Measurements from ENCODE around the gene ZNG1F. TPM values are rescaled to one million over a fixed set of nuclear protein-coding genes. Genes with fewer than 3 reads are reported as not detected.
"Not testable (repeated sequence)": the region's sequence is repeated elsewhere in the genome, so short reads cannot be mapped to it uniquely, and the experiment has no call there.

The ZNG1F gene
- total and polyA plus RNA-seq, 9 donors = 4.1 to 12.4 (median 5.6) TPM

- not testable (repeated sequence) for H3K27me3 ChIP-seq (ENCODE audit: control insufficient read depth, insufficient read depth, low read length); H3K27ac ChIP-seq (ENCODE audit: low read length); H3K4me3 ChIP-seq (ENCODE audit: low read length); H3K4me1 ChIP-seq (ENCODE audit: control insufficient read depth, insufficient read depth, low read length); H3K9me3 ChIP-seq (replicated peaks; ENCODE audit: control insufficient read depth, low read depth, low read length); H3K36me3 ChIP-seq (ENCODE audit: control insufficient read depth, insufficient read depth, low read length)
- peak; percentile 25 for DNase-seq
- WGBS (ENCODE audit: insufficient coverage) = 50% methylated on average over 2 of the region's 5 CpGs
Observed at GRCh38 chr9:41087157-41087780, 101.8 kb downstream of the ZNG1F start.

DNA sequence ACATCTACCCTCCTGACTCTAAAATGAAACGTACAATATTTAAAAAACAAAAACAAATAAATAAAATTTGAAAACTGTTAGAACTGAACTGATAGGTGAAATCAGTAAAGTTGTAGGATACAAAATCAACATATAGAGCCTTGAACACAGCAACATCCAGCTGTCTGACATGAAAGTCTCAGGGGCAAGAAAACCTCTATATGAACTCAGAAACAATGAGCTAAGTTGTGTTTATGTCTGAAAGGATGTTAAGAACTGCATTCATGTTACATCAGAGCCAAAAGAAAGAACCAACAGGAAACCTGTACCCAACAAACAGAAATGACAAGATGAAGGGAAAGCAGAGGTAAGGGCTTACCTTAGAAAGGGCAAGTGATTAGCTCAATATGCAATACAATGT lies 102.4 kb downstream of the ZNG1F start:
- no CpG with 5 or more reads among the region's 1 CpG for WGBS (ENCODE audit: insufficient coverage)
- H3K27ac ChIP-seq (ENCODE audit: low read length); H3K36me3 ChIP-seq (ENCODE audit: control insufficient read depth, insufficient read depth, low read length); H3K9me3 ChIP-seq (replicated peaks; ENCODE audit: control insufficient read depth, low read depth, low read length); H3K4me3 ChIP-seq (ENCODE audit: low read length); H3K4me1 ChIP-seq (ENCODE audit: control insufficient read depth, insufficient read depth, low read length); H3K27me3 ChIP-seq (ENCODE audit: control insufficient read depth, insufficient read depth, low read length); DNase-seq: not testable (repeated sequence)

DNA sequence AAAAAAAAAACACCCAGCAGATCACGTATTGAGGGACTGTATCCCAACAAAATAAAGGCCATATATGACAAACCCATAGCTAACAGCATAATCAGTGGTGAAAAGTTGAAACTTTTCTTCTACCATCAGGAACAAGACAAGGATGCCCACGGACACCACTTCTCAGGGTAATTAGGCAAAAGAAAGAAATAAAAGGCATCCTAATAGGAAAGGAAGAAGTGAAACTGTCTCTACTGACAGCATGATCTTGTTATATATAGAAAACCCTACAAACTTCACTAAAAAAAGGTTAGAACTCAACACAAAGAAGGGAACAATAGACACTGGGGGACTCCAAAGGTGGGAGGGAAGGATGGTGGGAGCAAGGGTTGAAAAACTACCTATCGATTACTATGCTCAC lies 102.9 kb downstream of the ZNG1F start:
- not testable (repeated sequence) for H3K27ac ChIP-seq (ENCODE audit: low read length); H3K27me3 ChIP-seq (ENCODE audit: control insufficient read depth, insufficient read depth, low read length); H3K4me3 ChIP-seq (ENCODE audit: low read length); H3K4me1 ChIP-seq (ENCODE audit: control insufficient read depth, insufficient read depth, low read length); DNase-seq; H3K36me3 ChIP-seq (ENCODE audit: control insufficient read depth, insufficient read depth, low read length); H3K9me3 ChIP-seq (replicated peaks; ENCODE audit: control insufficient read depth, low read depth, low read length)
- WGBS (ENCODE audit: insufficient coverage) = no CpG with 5 or more reads among the region's 3 CpGs

GRCh38 chr9:41082358-41082757 lies 106.8 kb downstream of the ZNG1F start:
- H3K9me3 ChIP-seq (replicated peaks; ENCODE audit: control insufficient read depth, low read depth, low read length); H3K27ac ChIP-seq (ENCODE audit: low read length); H3K36me3 ChIP-seq (ENCODE audit: control insufficient read depth, insufficient read depth, low read length); H3K4me1 ChIP-seq (ENCODE audit: control insufficient read depth, insufficient read depth, low read length); H3K27me3 ChIP-seq (ENCODE audit: control insufficient read depth, insufficient read depth, low read length); DNase-seq; H3K4me3 ChIP-seq (ENCODE audit: low read length): not testable (repeated sequence)
- WGBS (ENCODE audit: insufficient coverage) = 40% methylated on average over 1 of the region's 4 CpGs

Other genes with a start within 250 kb of the ZNG1F start
- 0.13 TPM for gene FOXD4L6, start 60.6 kb downstream of the ZNG1F start, total RNA-seq
- under 1 TPM in 1 of 8 donors, not detected in 7; 0.54 TPM for gene FOXD4L6, start 60.6 kb downstream of the ZNG1F start, polyA plus RNA-seq (ENCODE audit: insufficient read depth in 1 of 8, insufficient read length in 8 of 8, low replicate concordance in 1 of 8)